ENCODE measurements around the gene C3orf62. TPM values are rescaled to one million over a fixed set of nuclear protein-coding genes. Genes with fewer than 3 reads are reported as not detected.

C3orf62 gene
- total and polyA plus RNA-seq, 4 donors: 3.8 to 8.0 (median 5.1) TPM

- H3K36me3 ChIP-seq (ENCODE audit: control insufficient read depth in 1 of 2, insufficient read depth in 2 of 2, low read length in 1 of 2): no peaks in the 10 kb centered on the region
- H3K9me3 ChIP-seq (ENCODE audit: control insufficient read depth, low read length): no peaks in the 10 kb centered on the region
- 95 to 96% methylated on average over 11 of the region's 11 CpGs for WGBS, 2 donors
- H3K4me1 ChIP-seq (ENCODE audit: control insufficient read depth in 1 of 2, insufficient read depth in 2 of 2, low read length in 2 of 2): no peaks in the 10 kb centered on the region
- no peak overlapping the region for H3K27ac ChIP-seq (ENCODE audit: low read depth in 1 of 2, low read length in 2 of 2)
- H3K27me3 ChIP-seq (ENCODE audit: control insufficient read depth in 1 of 2, insufficient read depth in 2 of 2, low read length in 1 of 2): no peaks in the 10 kb centered on the region
- H3K4me3 ChIP-seq (ENCODE audit: low read length in 2 of 2): no peak overlapping the region
- DNase-seq (no peak), ATAC-seq (ENCODE audit: low FRiP score) (no peak)
- intact Hi-C loops (cut with DNase I): no loop called here
These were observed 3.1 kb downstream of the C3orf62 start for GRCh38 chr3:49273825-49274532.

- H3K36me3 ChIP-seq (ENCODE audit: control insufficient read depth in 1 of 2, insufficient read depth in 2 of 2, low read length in 1 of 2): no peaks in the 10 kb centered on the region
- no peaks in the 10 kb centered on the region for H3K27me3 ChIP-seq (ENCODE audit: control insufficient read depth in 1 of 2, insufficient read depth in 2 of 2, low read length in 1 of 2)
- no peak overlapping the region for H3K27ac ChIP-seq (ENCODE audit: low read depth in 1 of 2, low read length in 2 of 2)
- WGBS, 2 donors: 79 to 81% methylated on average over 4 of the region's 4 CpGs
- ATAC-seq (ENCODE audit: low FRiP score): no peak
- H3K9me3 ChIP-seq (ENCODE audit: control insufficient read depth, low read length): no peaks in the 10 kb centered on the region
- intact Hi-C loops (cut with DNase I): no loop called here
- no peak overlapping the region for H3K4me3 ChIP-seq (ENCODE audit: low read length in 2 of 2)
- DNase-seq: no peak
- H3K4me1 ChIP-seq (ENCODE audit: control insufficient read depth in 1 of 2, insufficient read depth in 2 of 2, low read length in 2 of 2): no peaks in the 10 kb centered on the region
These were observed 6.0 kb downstream of the C3orf62 start for GRCh38 chr3:49271047-49271446.

GRCh38 chr3:49270156-49270500 lies 6.9 kb downstream of the C3orf62 start:
- H3K9me3 ChIP-seq (ENCODE audit: control insufficient read depth, low read length): no peaks in the 10 kb centered on the region
- intact Hi-C loops (cut with DNase I): no loop called here
- H3K4me3 ChIP-seq (ENCODE audit: low read length in 2 of 2): no peak overlapping the region
- no peaks in the 10 kb centered on the region for H3K27me3 ChIP-seq (ENCODE audit: control insufficient read depth in 1 of 2, insufficient read depth in 2 of 2, low read length in 1 of 2)
- ATAC-seq (ENCODE audit: low FRiP score) (no peak), DNase-seq (no peak)
- no peak overlapping the region for H3K27ac ChIP-seq (ENCODE audit: low read depth in 1 of 2, low read length in 2 of 2)
- no peaks in the 10 kb centered on the region for H3K4me1 ChIP-seq (ENCODE audit: control insufficient read depth in 1 of 2, insufficient read depth in 2 of 2, low read length in 2 of 2)
- no peaks in the 10 kb centered on the region for H3K36me3 ChIP-seq (ENCODE audit: control insufficient read depth in 1 of 2, insufficient read depth in 2 of 2, low read length in 1 of 2)
- 97% methylated on average over 2 of the region's 2 CpGs for WGBS, 2 donors

GRCh38 chr3:49269443-49270155 lies 7.4 kb downstream of the C3orf62 start:
- no peaks in the 10 kb centered on the region for H3K36me3 ChIP-seq (ENCODE audit: control insufficient read depth in 1 of 2, insufficient read depth in 2 of 2, low read length in 1 of 2)
- no peaks in the 10 kb centered on the region for H3K4me1 ChIP-seq (ENCODE audit: control insufficient read depth in 1 of 2, insufficient read depth in 2 of 2, low read length in 2 of 2)
- H3K9me3 ChIP-seq (ENCODE audit: control insufficient read depth, low read length): no peaks in the 10 kb centered on the region
- H3K27ac ChIP-seq (ENCODE audit: low read depth in 1 of 2, low read length in 2 of 2): no peak overlapping the region
- H3K4me3 ChIP-seq (ENCODE audit: low read length in 2 of 2): no peak overlapping the region
- intact Hi-C loops (cut with DNase I): no loop called here
- WGBS, 2 donors: 96% methylated on average over 3 of the region's 3 CpGs
- no peaks in the 10 kb centered on the region for H3K27me3 ChIP-seq (ENCODE audit: control insufficient read depth in 1 of 2, insufficient read depth in 2 of 2, low read length in 1 of 2)
- no peak for DNase-seq
- no peak for ATAC-seq (ENCODE audit: low FRiP score)

- no peak overlapping the region for H3K4me3 ChIP-seq (ENCODE audit: low read length in 2 of 2)
- intact Hi-C loops (cut with DNase I): no loop called here
- peak overlapping the region in 1 of 2 donors; percentile 10 for H3K27ac ChIP-seq (ENCODE audit: low read depth in 1 of 2, low read length in 2 of 2)
- WGBS, 2 donors: 24 to 31% methylated on average over 5 of the region's 5 CpGs
- no peaks in the 10 kb centered on the region for H3K36me3 ChIP-seq (ENCODE audit: control insufficient read depth in 1 of 2, insufficient read depth in 2 of 2, low read length in 1 of 2)
- H3K4me1 ChIP-seq (ENCODE audit: control insufficient read depth in 1 of 2, insufficient read depth in 2 of 2, low read length in 2 of 2): no peaks in the 10 kb centered on the region
- H3K27me3 ChIP-seq (ENCODE audit: control insufficient read depth in 1 of 2, insufficient read depth in 2 of 2, low read length in 1 of 2): no peaks in the 10 kb centered on the region
- H3K9me3 ChIP-seq (ENCODE audit: control insufficient read depth, low read length): no peaks in the 10 kb centered on the region
- ATAC-seq (ENCODE audit: low FRiP score): peak; percentile 25
- DNase-seq: no peak
These were observed 10.5 kb downstream of the C3orf62 start for GRCh38 chr3:49266410-49267095.

- ATAC-seq (ENCODE audit: low FRiP score) (no peak), DNase-seq (no peak)
- Histone ChIP-seq H3K9me3 (ENCODE audit: control insufficient read depth, low read length) (no peaks in the 10 kb centered on the region), H3K4me1 (ENCODE audit: control insufficient read depth in 1 of 2, insufficient read depth in 2 of 2, low read length in 2 of 2) (no peaks in the 10 kb centered on the region), H3K27ac (ENCODE audit: low read depth in 1 of 2, low read length in 2 of 2) (peak overlapping the region in 1 of 2 donors; percentile 40), H3K27me3 (ENCODE audit: control insufficient read depth in 1 of 2, insufficient read depth in 2 of 2, low read length in 1 of 2) (no peaks in the 10 kb centered on the region), H3K36me3 (ENCODE audit: control insufficient read depth in 1 of 2, insufficient read depth in 2 of 2, low read length in 1 of 2) (no peaks in the 10 kb centered on the region), H3K4me3 (ENCODE audit: low read length in 2 of 2) (no peak overlapping the region)
- intact Hi-C loops (cut with DNase I): no loop called here
- WGBS, 2 donors: 76 to 78% methylated on average over 10 of the region's 10 CpGs
These were observed 11.2 kb downstream of the C3orf62 start for GRCh38 chr3:49265661-49266386.

GRCh38 chr3:49263159-49263889 lies 13.7 kb downstream of the C3orf62 start:
- DNase-seq: no peak

GRCh38 chr3:49260806-49261324 lies 16.2 kb downstream of the C3orf62 start:
- intact Hi-C loops (cut with DNase I): no loop called here
- no peak overlapping the region for H3K4me3 ChIP-seq (ENCODE audit: low read length in 2 of 2)
- H3K4me1 ChIP-seq (ENCODE audit: control insufficient read depth in 1 of 2, insufficient read depth in 2 of 2, low read length in 2 of 2): no peaks in the 10 kb centered on the region
- DNase-seq: no peak
- H3K9me3 ChIP-seq (ENCODE audit: control insufficient read depth, low read length): no peaks in the 10 kb centered on the region
- no peaks in the 10 kb centered on the region for H3K36me3 ChIP-seq (ENCODE audit: control insufficient read depth in 1 of 2, insufficient read depth in 2 of 2, low read length in 1 of 2)
- 92 to 93% methylated on average over 5 of the region's 5 CpGs for WGBS, 2 donors
- H3K27me3 ChIP-seq (ENCODE audit: control insufficient read depth in 1 of 2, insufficient read depth in 2 of 2, low read length in 1 of 2): no peaks in the 10 kb centered on the region
- no peak for ATAC-seq (ENCODE audit: low FRiP score)
- no peak overlapping the region for H3K27ac ChIP-seq (ENCODE audit: low read depth in 1 of 2, low read length in 2 of 2)

More at GRCh38 chr3:49263159-49263889, 13.7 kb downstream of the C3orf62 start:
- H3K27me3 ChIP-seq (ENCODE audit: control insufficient read depth in 1 of 2, insufficient read depth in 2 of 2, low read length in 1 of 2): no peaks in the 10 kb centered on the region
- no peaks in the 10 kb centered on the region for H3K4me1 ChIP-seq (ENCODE audit: control insufficient read depth in 1 of 2, insufficient read depth in 2 of 2, low read length in 2 of 2)
- H3K36me3 ChIP-seq (ENCODE audit: control insufficient read depth in 1 of 2, insufficient read depth in 2 of 2, low read length in 1 of 2): no peaks in the 10 kb centered on the region
- no peak overlapping the region for H3K27ac ChIP-seq (ENCODE audit: low read depth in 1 of 2, low read length in 2 of 2)
- intact Hi-C loops (cut with DNase I): no loop called here
- ATAC-seq (ENCODE audit: low FRiP score): no peak
- WGBS, 2 donors: 82 to 85% methylated on average over 6 of the region's 6 CpGs
- no peaks in the 10 kb centered on the region for H3K9me3 ChIP-seq (ENCODE audit: control insufficient read depth, low read length)
- H3K4me3 ChIP-seq (ENCODE audit: low read length in 2 of 2): no peak overlapping the region
